ENCODE data around the gene LIPG. TPM values are rescaled to one million over a fixed set of nuclear protein-coding genes. Genes with fewer than 3 reads are reported as not detected.

The LIPG gene
- total and polyA plus RNA-seq, 9 of the 15 experiments (the other 6 are each of a cell fraction or from before 2014, with no cell fraction given) = 0.76 to 1.8 (median 1.3) TPM

DNA sequence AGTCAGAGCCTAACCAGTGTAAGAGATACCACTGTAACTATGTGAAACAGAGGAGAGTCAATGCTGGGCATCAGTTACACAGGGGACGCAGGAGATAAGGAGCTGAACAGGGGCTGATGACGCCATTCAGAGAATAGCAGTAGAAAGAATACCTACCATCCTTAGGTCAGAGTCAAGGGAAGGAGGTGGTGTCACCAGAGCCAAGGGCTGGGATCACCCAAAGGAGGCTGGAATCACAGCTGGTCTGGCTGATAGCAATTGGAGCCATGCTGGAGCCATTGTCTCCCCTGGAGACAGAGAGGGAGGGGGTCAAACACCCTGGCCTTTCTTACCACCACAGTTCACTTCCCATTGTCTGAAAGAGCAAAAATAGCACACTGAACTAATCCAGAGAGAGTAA is 37.5 kb upstream of the LIPG start (continued):
- TF ChIP-seq FOSL1 (tag; conservative IDR thresholded peaks at IDR 0.05) (0 out of 2 replicates have a peak, but pooled peaks have one; percentile 24), SAFB2 (IDR thresholded peaks at IDR 0.05; ENCODE audit: borderline replicate concordance, low read depth, low read length, severe bottlenecking) (no peak), MXI1 (IDR thresholded peaks at IDR 0.05; ENCODE audit: low read depth, low read length) (no peak), ZNF24 (IDR thresholded peaks at IDR 0.05) (no peak), ESRRA (IDR thresholded peaks at IDR 0.05; ENCODE audit: borderline replicate concordance, low read depth) (no peak), MCM2 (IDR thresholded peaks at IDR 0.05; ENCODE audit: low read depth) (no peak), HCFC1 (IDR thresholded peaks at IDR 0.05; ENCODE audit: low read depth, low read length) (no peak), CBFA2T2 (conservative IDR thresholded peaks at IDR 0.05) (peak; percentile 62), ZKSCAN1 (IDR thresholded peaks at IDR 0.05; ENCODE audit: low read depth, low read length) (no peak), ZNF324 (CRISPR knock-in tag; IDR thresholded peaks at IDR 0.05) (no peak), ZNF445 (CRISPR knock-in tag; IDR thresholded peaks at IDR 0.05; ENCODE audit: low read depth) (no peak), ZBTB1 (CRISPR knock-in tag; IDR thresholded peaks at IDR 0.05; ENCODE audit: borderline replicate concordance, low read depth) (no peak), POLR3G (IDR thresholded peaks at IDR 0.05; ENCODE audit: extremely low read depth, insufficient read length, insufficient replicate concordance) (no peak), RFX5 (IDR thresholded peaks at IDR 0.05; ENCODE audit: low read depth, low read length) (no peak), CBFB (CRISPR knock-in tag; IDR thresholded peaks at IDR 0.05) (no peak), NCOR1 (IDR thresholded peaks at IDR 0.05) (peak; percentile 63), U2AF1 (optimal IDR thresholded peaks at IDR 0.05; ENCODE audit: low read depth, low read length) (no peak), HEY1 (CRISPR knock-in tag; IDR thresholded peaks at IDR 0.05; ENCODE audit: borderline replicate concordance) (no peak), NCOA6 (IDR thresholded peaks at IDR 0.05) (no peak)
- TF ChIP-seq, protein P1, sequence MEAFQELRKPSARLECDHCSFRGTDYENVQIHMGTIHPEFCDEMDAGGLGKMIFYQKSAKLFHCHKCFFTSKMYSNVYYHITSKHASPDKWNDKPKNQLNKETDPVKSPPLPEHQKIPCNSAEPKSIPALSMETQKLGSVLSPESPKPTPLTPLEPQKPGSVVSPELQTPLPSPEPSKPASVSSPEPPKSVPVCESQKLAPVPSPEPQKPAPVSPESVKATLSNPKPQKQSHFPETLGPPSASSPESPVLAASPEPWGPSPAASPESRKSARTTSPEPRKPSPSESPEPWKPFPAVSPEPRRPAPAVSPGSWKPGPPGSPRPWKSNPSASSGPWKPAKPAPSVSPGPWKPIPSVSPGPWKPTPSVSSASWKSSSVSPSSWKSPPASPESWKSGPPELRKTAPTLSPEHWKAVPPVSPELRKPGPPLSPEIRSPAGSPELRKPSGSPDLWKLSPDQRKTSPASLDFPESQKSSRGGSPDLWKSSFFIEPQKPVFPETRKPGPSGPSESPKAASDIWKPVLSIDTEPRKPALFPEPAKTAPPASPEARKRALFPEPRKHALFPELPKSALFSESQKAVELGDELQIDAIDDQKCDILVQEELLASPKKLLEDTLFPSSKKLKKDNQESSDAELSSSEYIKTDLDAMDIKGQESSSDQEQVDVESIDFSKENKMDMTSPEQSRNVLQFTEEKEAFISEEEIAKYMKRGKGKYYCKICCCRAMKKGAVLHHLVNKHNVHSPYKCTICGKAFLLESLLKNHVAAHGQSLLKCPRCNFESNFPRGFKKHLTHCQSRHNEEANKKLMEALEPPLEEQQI (IDR thresholded peaks at IDR 0.05) = no peak
- TF ChIP-seq, protein P2, sequence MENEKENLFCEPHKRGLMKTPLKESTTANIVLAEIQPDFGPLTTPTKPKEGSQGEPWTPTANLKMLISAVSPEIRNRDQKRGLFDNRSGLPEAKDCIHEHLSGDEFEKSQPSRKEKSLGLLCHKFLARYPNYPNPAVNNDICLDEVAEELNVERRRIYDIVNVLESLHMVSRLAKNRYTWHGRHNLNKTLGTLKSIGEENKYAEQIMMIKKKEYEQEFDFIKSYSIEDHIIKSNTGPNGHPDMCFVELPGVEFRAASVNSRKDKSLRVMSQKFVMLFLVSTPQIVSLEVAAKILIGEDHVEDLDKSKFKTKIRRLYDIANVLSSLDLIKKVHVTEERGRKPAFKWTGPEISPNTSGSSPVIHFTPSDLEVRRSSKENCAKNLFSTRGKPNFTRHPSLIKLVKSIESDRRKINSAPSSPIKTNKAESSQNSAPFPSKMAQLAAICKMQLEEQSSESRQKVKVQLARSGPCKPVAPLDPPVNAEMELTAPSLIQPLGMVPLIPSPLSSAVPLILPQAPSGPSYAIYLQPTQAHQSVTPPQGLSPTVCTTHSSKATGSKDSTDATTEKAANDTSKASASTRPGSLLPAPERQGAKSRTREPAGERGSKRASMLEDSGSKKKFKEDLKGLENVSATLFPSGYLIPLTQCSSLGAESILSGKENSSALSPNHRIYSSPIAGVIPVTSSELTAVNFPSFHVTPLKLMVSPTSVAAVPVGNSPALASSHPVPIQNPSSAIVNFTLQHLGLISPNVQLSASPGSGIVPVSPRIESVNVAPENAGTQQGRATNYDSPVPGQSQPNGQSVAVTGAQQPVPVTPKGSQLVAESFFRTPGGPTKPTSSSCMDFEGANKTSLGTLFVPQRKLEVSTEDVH (IDR thresholded peaks at IDR 0.05; ENCODE audit: low read depth, partially characterized antibody) = no peak
- TF ChIP-seq, protein P3, sequence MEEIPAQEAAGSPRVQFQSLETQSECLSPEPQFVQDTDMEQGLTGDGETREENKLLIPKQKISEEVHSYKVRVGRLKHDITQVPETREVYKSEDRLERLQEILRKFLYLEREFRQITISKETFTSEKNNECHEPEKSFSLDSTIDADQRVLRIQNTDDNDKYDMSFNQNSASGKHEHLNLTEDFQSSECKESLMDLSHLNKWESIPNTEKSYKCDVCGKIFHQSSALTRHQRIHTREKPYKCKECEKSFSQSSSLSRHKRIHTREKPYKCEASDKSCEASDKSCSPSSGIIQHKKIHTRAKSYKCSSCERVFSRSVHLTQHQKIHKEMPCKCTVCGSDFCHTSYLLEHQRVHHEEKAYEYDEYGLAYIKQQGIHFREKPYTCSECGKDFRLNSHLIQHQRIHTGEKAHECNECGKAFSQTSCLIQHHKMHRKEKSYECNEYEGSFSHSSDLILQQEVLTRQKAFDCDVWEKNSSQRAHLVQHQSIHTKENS (CRISPR knock-in tag; IDR thresholded peaks at IDR 0.05) = no peak
- TF ChIP-seq, protein P4, sequence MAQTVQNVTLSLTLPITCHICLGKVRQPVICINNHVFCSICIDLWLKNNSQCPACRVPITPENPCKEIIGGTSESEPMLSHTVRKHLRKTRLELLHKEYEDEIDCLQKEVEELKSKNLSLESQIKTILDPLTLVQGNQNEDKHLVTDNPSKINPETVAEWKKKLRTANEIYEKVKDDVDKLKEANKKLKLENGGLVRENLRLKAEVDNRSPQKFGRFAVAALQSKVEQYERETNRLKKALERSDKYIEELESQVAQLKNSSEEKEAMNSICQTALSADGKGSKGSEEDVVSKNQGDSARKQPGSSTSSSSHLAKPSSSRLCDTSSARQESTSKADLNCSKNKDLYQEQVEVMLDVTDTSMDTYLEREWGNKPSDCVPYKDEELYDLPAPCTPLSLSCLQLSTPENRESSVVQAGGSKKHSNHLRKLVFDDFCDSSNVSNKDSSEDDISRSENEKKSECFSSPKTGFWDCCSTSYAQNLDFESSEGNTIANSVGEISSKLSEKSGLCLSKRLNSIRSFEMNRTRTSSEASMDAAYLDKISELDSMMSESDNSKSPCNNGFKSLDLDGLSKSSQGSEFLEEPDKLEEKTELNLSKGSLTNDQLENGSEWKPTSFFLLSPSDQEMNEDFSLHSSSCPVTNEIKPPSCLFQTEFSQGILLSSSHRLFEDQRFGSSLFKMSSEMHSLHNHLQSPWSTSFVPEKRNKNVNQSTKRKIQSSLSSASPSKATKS (CRISPR knock-in tag; IDR thresholded peaks at IDR 0.05) = no peak

All from K562 (cell line).